Uterus (tissue), 4 donors: ENCODE measurements around the gene TNS4. TPM values are rescaled to one million over a fixed set of nuclear protein-coding genes. Genes with fewer than 3 reads are reported as not detected.

ENCODE experiments used
- total RNA-seq, 4 donors: library from RNA; depleted of rRNA in 3 of 4; stranded (reverse); fragments of >200 nt in 3 of 4; gene quantifications; one replicate each; pipeline versions ENCODE4 v1.1.0 to v1.2.4, GENCODE V29; 2014 to 2023
- donor health status: DM: yes; HTN: yes; CAD: no.

TNS4 gene
- total RNA-seq, 4 donors from 2014 or later = 0.09 to 2.6 (median 0.28) TPM; not detected in 1

Other genes with a start within 250 kb of the TNS4 start
- gene CDC6, start 213.7 kb downstream of the TNS4 start, total RNA-seq = 10 to 100 TPM in 1 of 4 donors, under 1 TPM in 1, not detected in 2; 0.88 to 11.3 TPM
- gene RARA, start 192.4 kb downstream of the TNS4 start, total RNA-seq = 10 to 100 TPM; 18.9 to 80.5 (median 46.3) TPM
- 1 to 10 TPM in 1 of 4 donors, under 1 TPM in 1, not detected in 2; 0.83 to 3.8 TPM for gene GJD3, start 136.9 kb downstream of the TNS4 start, total RNA-seq
- 100 to 1,000 TPM in 1 of 4 donors, 1 to 10 TPM in 1, under 1 TPM in 1, not detected in 1; 0.26 to 145 (median 1.9) TPM for gene TOP2A, start 83.7 kb downstream of the TNS4 start, total RNA-seq
- 1,000 to 10,000 TPM in 1 of 4 donors, 100 to 1,000 TPM in 3; 331 to 1,351 (median 418) TPM for gene IGFBP4, start 58.2 kb downstream of the TNS4 start, total RNA-seq
- gene CCR7, start 63.8 kb upstream of the TNS4 start, total RNA-seq = under 1 TPM in 1 of 4 donors, not detected in 3; 0.14 TPM
- 100 to 1,000 TPM; 109 to 401 (median 159) TPM for gene SMARCE1, start 146.2 kb upstream of the TNS4 start, total RNA-seq
- gene KRT222, start 163.6 kb upstream of the TNS4 start, total RNA-seq = 1 to 10 TPM in 3 of 4 donors, not detected in 1; 1.6 to 4.2 (median 2.6) TPM
- not detected for gene KRT24, start 202.1 kb upstream of the TNS4 start, total RNA-seq